HEK293 (cell line): ENCODE measurements around the gene PDGFA.

Source experiments
- CTCF ChIP-seq: fragments of 450-650 bp; formaldehyde crosslinking; IDR thresholded peaks from 2 replicates; pipeline ENCODE4 v1.5.1; 2016; ENCODE audit warnings: missing biosample characterization, missing genetic modification characterization
- HOXA7 ChIP-seq: sonication (generic); formaldehyde crosslinking; IDR thresholded peaks from 2 replicates; pipeline ENCODE4 v1.8.1; 2022; ENCODE audit warnings: missing genetic modification reagents, borderline replicate concordance
- PRDM10 ChIP-seq: fragments of 450-650 bp; formaldehyde crosslinking; IDR thresholded peaks from 2 replicates; pipeline ENCODE4 v1.5.1; 2016; ENCODE audit warnings: missing biosample characterization, missing genetic modification characterization
- REST ChIP-seq: fragments of 450-650 bp; formaldehyde crosslinking; IDR thresholded peaks from 2 replicates; pipeline ENCODE4 v1.5.1; 2016; ENCODE audit warnings: missing biosample characterization, missing genetic modification characterization
- YY1 ChIP-seq: fragments of 450-650 bp; formaldehyde crosslinking; IDR thresholded peaks from 2 replicates; pipeline ENCODE4 v1.5.1; 2018; ENCODE audit warnings: missing biosample characterization, missing genetic modification characterization
- ZBTB10 ChIP-seq: fragments of 450-650 bp; formaldehyde crosslinking; IDR thresholded peaks from 2 replicates; pipeline ENCODE4 v1.5.1; 2016; ENCODE audit warnings: missing biosample characterization, missing genetic modification characterization
- ZNF24 ChIP-seq: fragments of 450-650 bp; formaldehyde crosslinking; IDR thresholded peaks from 2 replicates; pipeline ENCODE4 v1.5.1; 2016; ENCODE audit warnings: missing biosample characterization, missing genetic modification characterization
- ZNF302 ChIP-seq: fragments of 450-650 bp; formaldehyde crosslinking; IDR thresholded peaks from 2 replicates; pipeline ENCODE4 v1.5.1; 2016; ENCODE audit warnings: missing biosample characterization, missing genetic modification characterization, low read depth
- ZNF473 ChIP-seq: fragments of 450-650 bp; formaldehyde crosslinking; IDR thresholded peaks from 2 replicates; pipeline ENCODE4 v1.5.1; 2017; ENCODE audit warnings: missing biosample characterization, missing genetic modification characterization
- ZNF580 ChIP-seq: fragments of 450-650 bp; formaldehyde crosslinking; IDR thresholded peaks from 2 replicates; pipeline ENCODE4 v1.5.1; 2016; ENCODE audit warnings: missing biosample characterization, missing genetic modification characterization
- ZNF670 ChIP-seq: fragments of 450-650 bp; formaldehyde crosslinking; IDR thresholded peaks from 2 replicates; pipeline ENCODE4 v1.5.1; 2016; ENCODE audit warnings: missing biosample characterization, missing genetic modification characterization, low read depth
- ZNF747 ChIP-seq: fragments of 450-650 bp; formaldehyde crosslinking; IDR thresholded peaks from 2 replicates; pipeline ENCODE4 v1.5.1; 2016; ENCODE audit warnings: missing biosample characterization, missing genetic modification characterization
- ZNF785 ChIP-seq: fragments of 450-650 bp; formaldehyde crosslinking; IDR thresholded peaks from 2 replicates; pipeline ENCODE4 v1.5.1; 2016; ENCODE audit warnings: missing biosample characterization, missing genetic modification characterization

GRCh38 chr7:562374-562675, 42.7 kb upstream of the PDGFA start:
- TF ChIP-seq CTCF (tag by site-specific recombination), result no peak
- no peak for TF ChIP-seq ZNF747 (tag by site-specific recombination)
- TF ChIP-seq HOXA7 (CRISPR knock-in tag), result no peak
- no peak for TF ChIP-seq ZNF785
- no peak for TF ChIP-seq ZNF670 (tag by site-specific recombination)
- no peak for TF ChIP-seq ZNF24 (tag by site-specific recombination)
- no peak for TF ChIP-seq ZBTB10 (tag by site-specific recombination)
- TF ChIP-seq ZNF302, result no peak
- TF ChIP-seq ZNF473 (tag by site-specific recombination), result no peak
- no peak for TF ChIP-seq REST (tag by site-specific recombination)
- no peak for TF ChIP-seq PRDM10
- no peak for TF ChIP-seq YY1 (tag by site-specific recombination)
- TF ChIP-seq ZNF580 (tag by site-specific recombination), result no peak
